ENCODE measurements around the gene SDR42E1.

GRCh38 chr16:82049484-82049883, 38.2 kb upstream of the SDR42E1 start:
- no peak for TF ChIP-seq PREB (CRISPR knock-in tag; IDR thresholded peaks at IDR 0.05)
- TF ChIP-seq CSDE1 (IDR thresholded peaks at IDR 0.05): no peak
- TF ChIP-seq, protein P1, sequence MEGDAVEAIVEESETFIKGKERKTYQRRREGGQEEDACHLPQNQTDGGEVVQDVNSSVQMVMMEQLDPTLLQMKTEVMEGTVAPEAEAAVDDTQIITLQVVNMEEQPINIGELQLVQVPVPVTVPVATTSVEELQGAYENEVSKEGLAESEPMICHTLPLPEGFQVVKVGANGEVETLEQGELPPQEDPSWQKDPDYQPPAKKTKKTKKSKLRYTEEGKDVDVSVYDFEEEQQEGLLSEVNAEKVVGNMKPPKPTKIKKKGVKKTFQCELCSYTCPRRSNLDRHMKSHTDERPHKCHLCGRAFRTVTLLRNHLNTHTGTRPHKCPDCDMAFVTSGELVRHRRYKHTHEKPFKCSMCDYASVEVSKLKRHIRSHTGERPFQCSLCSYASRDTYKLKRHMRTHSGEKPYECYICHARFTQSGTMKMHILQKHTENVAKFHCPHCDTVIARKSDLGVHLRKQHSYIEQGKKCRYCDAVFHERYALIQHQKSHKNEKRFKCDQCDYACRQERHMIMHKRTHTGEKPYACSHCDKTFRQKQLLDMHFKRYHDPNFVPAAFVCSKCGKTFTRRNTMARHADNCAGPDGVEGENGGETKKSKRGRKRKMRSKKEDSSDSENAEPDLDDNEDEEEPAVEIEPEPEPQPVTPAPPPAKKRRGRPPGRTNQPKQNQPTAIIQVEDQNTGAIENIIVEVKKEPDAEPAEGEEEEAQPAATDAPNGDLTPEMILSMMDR (IDR thresholded peaks at IDR 0.05 in 2 of 3, conservative IDR thresholded peaks at IDR 0.05 in 1 of 3; ENCODE audit: insufficient read depth in 2 of 3, low read depth in 1 of 3, low read length in 3 of 3): no peak
- TF ChIP-seq, protein P2, sequence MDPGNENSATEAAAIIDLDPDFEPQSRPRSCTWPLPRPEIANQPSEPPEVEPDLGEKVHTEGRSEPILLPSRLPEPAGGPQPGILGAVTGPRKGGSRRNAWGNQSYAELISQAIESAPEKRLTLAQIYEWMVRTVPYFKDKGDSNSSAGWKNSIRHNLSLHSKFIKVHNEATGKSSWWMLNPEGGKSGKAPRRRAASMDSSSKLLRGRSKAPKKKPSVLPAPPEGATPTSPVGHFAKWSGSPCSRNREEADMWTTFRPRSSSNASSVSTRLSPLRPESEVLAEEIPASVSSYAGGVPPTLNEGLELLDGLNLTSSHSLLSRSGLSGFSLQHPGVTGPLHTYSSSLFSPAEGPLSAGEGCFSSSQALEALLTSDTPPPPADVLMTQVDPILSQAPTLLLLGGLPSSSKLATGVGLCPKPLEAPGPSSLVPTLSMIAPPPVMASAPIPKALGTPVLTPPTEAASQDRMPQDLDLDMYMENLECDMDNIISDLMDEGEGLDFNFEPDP (CRISPR knock-in tag; IDR thresholded peaks at IDR 0.05): no peak
